ENCODE measurements around the gene RAPH1.

RAPH1 gene, protein sequence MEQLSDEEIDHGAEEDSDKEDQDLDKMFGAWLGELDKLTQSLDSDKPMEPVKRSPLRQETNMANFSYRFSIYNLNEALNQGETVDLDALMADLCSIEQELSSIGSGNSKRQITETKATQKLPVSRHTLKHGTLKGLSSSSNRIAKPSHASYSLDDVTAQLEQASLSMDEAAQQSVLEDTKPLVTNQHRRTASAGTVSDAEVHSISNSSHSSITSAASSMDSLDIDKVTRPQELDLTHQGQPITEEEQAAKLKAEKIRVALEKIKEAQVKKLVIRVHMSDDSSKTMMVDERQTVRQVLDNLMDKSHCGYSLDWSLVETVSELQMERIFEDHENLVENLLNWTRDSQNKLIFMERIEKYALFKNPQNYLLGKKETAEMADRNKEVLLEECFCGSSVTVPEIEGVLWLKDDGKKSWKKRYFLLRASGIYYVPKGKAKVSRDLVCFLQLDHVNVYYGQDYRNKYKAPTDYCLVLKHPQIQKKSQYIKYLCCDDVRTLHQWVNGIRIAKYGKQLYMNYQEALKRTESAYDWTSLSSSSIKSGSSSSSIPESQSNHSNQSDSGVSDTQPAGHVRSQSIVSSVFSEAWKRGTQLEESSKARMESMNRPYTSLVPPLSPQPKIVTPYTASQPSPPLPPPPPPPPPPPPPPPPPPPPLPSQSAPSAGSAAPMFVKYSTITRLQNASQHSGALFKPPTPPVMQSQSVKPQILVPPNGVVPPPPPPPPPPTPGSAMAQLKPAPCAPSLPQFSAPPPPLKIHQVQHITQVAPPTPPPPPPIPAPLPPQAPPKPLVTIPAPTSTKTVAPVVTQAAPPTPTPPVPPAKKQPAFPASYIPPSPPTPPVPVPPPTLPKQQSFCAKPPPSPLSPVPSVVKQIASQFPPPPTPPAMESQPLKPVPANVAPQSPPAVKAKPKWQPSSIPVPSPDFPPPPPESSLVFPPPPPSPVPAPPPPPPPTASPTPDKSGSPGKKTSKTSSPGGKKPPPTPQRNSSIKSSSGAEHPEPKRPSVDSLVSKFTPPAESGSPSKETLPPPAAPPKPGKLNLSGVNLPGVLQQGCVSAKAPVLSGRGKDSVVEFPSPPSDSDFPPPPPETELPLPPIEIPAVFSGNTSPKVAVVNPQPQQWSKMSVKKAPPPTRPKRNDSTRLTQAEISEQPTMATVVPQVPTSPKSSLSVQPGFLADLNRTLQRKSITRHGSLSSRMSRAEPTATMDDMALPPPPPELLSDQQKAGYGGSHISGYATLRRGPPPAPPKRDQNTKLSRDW

GRCh38 chr2:203535078-203535783, at the start of gene RAPH1:
TSS of gene RAPH1 (minus strand) at chr2:203535301. CDS start at chr2:203495353, 39,948 bp downstream.
- DNase-seq, result peak; percentile 50 to 81

DNA sequence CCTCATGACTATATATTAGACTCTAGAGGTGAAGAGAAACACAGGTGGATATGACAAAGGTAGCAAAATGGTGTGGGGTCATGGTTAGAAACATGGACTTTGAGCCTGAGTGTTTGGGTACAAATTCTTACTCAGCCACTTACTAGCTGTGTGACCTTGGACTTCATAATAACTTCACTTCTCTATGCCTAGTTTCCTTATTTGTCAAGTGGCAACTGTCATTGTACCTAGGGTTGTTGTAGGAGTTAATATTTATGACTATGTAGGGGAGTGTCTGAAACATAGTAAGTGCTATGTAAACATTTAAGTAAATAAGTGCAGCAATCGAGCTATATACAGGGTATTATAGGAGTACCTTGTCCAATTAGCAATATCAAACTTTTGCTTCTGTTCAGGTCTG, 49.7 kb upstream of the RAPH1 start:
- no peak for DNase-seq

- no peak for DNase-seq
These were observed 48.6 kb upstream of the RAPH1 start for GRCh38 chr2:203583701-203584100.

GRCh38 chr2:203583084-203583695, 48.1 kb upstream of the RAPH1 start:
- peak in 1 of 2 experiments; percentile 43 for DNase-seq

DNA sequence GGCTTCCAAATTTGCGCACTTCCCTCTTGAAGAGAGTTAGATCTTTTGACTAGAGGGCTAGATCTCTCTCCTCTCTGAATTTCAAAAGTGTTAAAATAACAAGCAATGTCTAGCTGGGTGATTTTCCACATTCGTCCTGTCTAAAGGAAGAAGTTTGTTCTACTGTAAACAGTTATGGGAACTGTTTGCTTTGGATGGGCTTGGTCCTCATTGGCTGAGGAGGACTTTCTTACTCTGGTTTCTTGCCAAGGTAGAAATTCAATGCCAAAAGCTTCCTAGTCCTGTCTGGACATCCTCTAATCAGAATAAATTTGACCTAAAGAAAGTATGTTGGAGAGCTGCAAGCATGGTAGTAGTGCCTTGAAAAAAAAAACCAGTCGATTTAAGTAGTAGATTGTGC, 47.4 kb upstream of the RAPH1 start:
- peak in 1 of 2 experiments; percentile 66 for DNase-seq

GRCh38 chr2:203580844-203581243, 45.7 kb upstream of the RAPH1 start:
- peak in 1 of 2 experiments; percentile 42 for DNase-seq

DNA sequence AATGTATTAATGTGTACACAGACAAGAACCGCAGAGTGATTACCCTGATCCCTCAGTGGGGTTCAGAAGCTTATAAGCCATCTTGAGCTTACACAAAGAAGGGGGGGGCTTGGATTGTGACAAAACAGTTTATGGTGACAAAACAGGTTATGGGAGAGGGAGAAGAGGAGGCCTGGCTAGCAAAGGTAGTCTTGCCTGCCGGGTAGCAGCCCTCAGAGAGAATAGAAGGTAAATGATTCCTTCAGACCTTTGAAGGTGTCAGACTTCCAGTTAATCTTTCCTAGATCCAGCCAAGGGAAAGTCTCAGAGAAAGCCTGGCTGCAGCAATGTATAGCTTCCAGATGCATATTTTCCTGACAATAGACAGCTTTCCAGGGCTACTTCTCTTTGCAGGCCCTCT, 44.6 kb upstream of the RAPH1 start:
- DNase-seq, result no peak

- DNase-seq, result no peak
These were observed 43.9 kb upstream of the RAPH1 start for GRCh38 chr2:203578759-203579643.

- no peak for DNase-seq
These were observed 39.7 kb upstream of the RAPH1 start for GRCh38 chr2:203574824-203575223.

- DNase-seq, result no peak
These were observed 37.2 kb upstream of the RAPH1 start for GRCh38 chr2:203572316-203572715.

DNA sequence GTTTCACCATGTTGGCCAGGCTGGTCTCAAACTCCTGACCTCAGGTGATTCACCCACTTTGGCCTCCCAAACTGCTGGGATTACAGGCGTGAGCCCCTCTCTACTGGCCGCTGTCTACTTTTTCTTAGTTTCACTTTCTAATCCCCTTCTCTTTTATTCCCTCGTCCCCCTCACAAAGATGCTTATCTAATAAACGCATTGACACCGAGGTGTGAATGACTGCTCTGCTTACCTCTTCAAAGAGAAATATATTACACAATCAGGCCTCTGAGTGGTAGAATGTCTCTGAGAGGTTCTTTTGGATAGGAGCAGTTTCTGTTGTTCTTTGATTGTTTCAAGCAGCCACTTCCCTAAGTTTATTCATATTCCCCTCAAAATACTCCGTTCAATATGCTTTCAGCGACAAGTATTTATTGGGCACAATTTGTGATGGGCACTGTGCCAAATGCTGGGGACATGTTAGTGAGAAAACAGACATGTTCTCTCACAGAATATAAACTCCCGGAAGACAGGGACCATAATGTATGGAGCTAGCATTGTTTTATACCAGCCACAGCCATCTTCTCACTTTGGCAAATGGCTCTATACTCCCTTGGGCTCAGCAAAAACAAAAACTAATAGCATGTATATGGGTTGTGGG, 34.7 kb upstream of the RAPH1 start:
- no peak for DNase-seq

- no peak for DNase-seq
These were observed 32.6 kb upstream of the RAPH1 start for GRCh38 chr2:203567691-203568090.

DNA sequence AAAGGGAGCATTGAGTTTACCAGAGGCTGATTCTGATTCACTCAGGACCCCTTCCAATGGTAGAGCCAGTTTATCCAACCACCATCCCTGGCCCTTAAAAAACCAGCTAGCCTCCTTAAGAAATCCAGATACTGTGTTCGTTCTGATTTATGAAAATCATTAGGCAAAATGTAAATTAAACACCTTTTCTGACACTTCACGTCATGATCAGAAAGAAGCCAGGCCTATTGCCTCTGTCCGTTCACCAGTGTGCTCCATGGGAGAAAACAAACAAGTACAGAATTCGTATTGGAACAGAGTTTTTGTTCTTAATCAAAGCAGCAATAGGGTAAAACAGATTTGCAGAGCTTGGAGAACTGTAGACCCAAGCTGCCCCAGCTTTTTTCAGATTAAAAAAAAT, 31.1 kb upstream of the RAPH1 start:
- no peak for DNase-seq

DNA sequence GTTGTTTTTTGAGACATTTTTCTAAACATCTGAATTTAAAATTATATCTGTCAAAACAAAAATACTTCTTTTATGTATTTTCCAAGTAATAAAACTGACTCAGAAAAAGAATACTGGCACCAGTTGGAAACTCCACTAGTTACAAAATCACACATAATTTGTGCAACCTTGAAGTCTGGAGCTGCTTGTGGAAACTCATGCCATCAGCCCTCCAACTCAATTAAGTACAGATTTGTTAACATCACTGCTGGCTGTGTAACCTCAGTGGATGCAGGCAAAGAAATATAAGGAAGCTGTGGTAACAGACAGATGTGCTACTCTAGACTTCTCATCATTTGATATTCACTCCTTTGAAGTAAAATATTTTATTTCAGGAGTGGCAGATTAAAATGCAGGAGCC, 30.0 kb upstream of the RAPH1 start:
- DNase-seq, result no peak

GRCh38 chr2:203562268-203562667, 27.2 kb upstream of the RAPH1 start:
- peak in 1 of 2 experiments; percentile 41 for DNase-seq

GRCh38 chr2:203559641-203560040, 24.5 kb upstream of the RAPH1 start:
- DNase-seq, result no peak

GRCh38 chr2:203553784-203554183, 18.7 kb upstream of the RAPH1 start:
- no peak for DNase-seq

DNA sequence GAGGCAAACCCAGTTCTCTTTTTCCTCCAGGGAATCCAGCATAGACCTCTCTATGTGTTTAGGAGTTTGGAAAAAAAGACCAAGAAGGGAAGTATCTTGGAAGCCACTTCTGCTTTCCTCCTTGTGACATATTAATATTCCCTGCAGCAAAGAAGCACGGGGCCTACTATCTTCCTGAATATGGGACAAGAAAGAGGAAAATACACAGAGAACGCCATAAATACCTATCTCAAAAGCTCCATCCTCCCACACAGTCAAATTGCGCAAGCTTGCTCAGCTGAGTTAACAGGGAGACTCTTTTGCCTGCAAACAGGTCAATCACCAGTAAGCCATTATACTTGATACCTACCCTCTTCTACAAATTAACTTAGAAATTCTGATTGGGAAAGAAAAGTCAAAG, 16.7 kb upstream of the RAPH1 start:
- no peak for DNase-seq

- DNase-seq, result no peak
These were observed 15.2 kb upstream of the RAPH1 start for GRCh38 chr2:203550266-203550665.

- DNase-seq, result no peak
These were observed 14.3 kb upstream of the RAPH1 start for GRCh38 chr2:203549406-203549805.
